ENCODE measurements around the gene FBP1.

The FBP1 gene

GRCh38 chr9:94563548-94563947 lies 75.8 kb downstream of the FBP1 start:
- DNase-seq (ENCODE audit: low read depth, low spot score): no peak
- no peaks in the 10 kb centered on the region for H3K27me3 ChIP-seq (ENCODE audit: insufficient read depth, insufficient read length)
- H3K4me1 ChIP-seq (ENCODE audit: insufficient read depth, insufficient read length): no peaks in the 10 kb centered on the region
- H3K4me3 ChIP-seq (ENCODE audit: insufficient read length, low read depth): no peak overlapping the region
- no peaks in the 10 kb centered on the region for H3K36me3 ChIP-seq (ENCODE audit: insufficient read depth, insufficient read length, low read length)
- TF ChIP-seq YY1 (IDR thresholded peaks at IDR 0.05; ENCODE audit: insufficient read depth, insufficient read length) (no peak), SUZ12 (IDR thresholded peaks at IDR 0.05; ENCODE audit: extremely low read depth, insufficient read depth, insufficient read length) (no peak), ZNF274 (IDR thresholded peaks at IDR 0.05; ENCODE audit: low read depth, low read length) (no peak)
- no peak overlapping the region for H3K9ac ChIP-seq (ENCODE audit: insufficient read length, low read depth)
- peaks cover 4% of the 10 kb centered on the region; the same call in 1 of the 2 replicates for H3K9me3 ChIP-seq (ENCODE audit: insufficient read depth, low read length)

GRCh38 chr9:94560237-94560636 lies 79.1 kb downstream of the FBP1 start:
- no peaks in the 10 kb centered on the region for H3K36me3 ChIP-seq (ENCODE audit: insufficient read depth, insufficient read length, low read length)
- TF ChIP-seq YY1 (IDR thresholded peaks at IDR 0.05; ENCODE audit: insufficient read depth, insufficient read length) (no peak), SUZ12 (IDR thresholded peaks at IDR 0.05; ENCODE audit: extremely low read depth, insufficient read depth, insufficient read length) (no peak), ZNF274 (IDR thresholded peaks at IDR 0.05; ENCODE audit: low read depth, low read length) (no peak)
- no peak for DNase-seq (ENCODE audit: low read depth, low spot score)
- no peak overlapping the region for H3K9ac ChIP-seq (ENCODE audit: insufficient read length, low read depth)
- no peaks in the 10 kb centered on the region for H3K4me1 ChIP-seq (ENCODE audit: insufficient read depth, insufficient read length)
- H3K27me3 ChIP-seq (ENCODE audit: insufficient read depth, insufficient read length): no peaks in the 10 kb centered on the region
- H3K9me3 ChIP-seq (ENCODE audit: insufficient read depth, low read length): peaks cover 1% of the 10 kb centered on the region; the same call in 1 of the 2 replicates
- H3K4me3 ChIP-seq (ENCODE audit: insufficient read length, low read depth): no peak overlapping the region

GRCh38 chr9:94557376-94557775 lies 81.9 kb downstream of the FBP1 start:
- Histone ChIP-seq H3K27me3 (ENCODE audit: insufficient read depth, insufficient read length) (no peaks in the 10 kb centered on the region), H3K4me1 (ENCODE audit: insufficient read depth, insufficient read length) (no peaks in the 10 kb centered on the region), H3K4me3 (ENCODE audit: insufficient read length, low read depth) (no peak overlapping the region), H3K36me3 (ENCODE audit: insufficient read depth, insufficient read length, low read length) (no peaks in the 10 kb centered on the region), H3K9ac (ENCODE audit: insufficient read length, low read depth) (no peak overlapping the region), H3K9me3 (ENCODE audit: insufficient read depth, low read length) (peaks cover 23% of the 10 kb centered on the region; the same call in 1 of the 2 replicates)
- no peak for DNase-seq (ENCODE audit: low read depth, low spot score)
- no peak for TF ChIP-seq ZNF274 (IDR thresholded peaks at IDR 0.05; ENCODE audit: low read depth, low read length)
- no peak for TF ChIP-seq YY1 (IDR thresholded peaks at IDR 0.05; ENCODE audit: insufficient read depth, insufficient read length)
- no peak for TF ChIP-seq SUZ12 (IDR thresholded peaks at IDR 0.05; ENCODE audit: extremely low read depth, insufficient read depth, insufficient read length)

GRCh38 chr9:94554439-94555331 lies 84.6 kb downstream of the FBP1 start, which contains the start of gene PCAT7:
Gene PCAT7 (plus strand): TSS chr9:94555083.
- peak; percentile 46 for DNase-seq (ENCODE audit: low read depth, low spot score)
- peaks cover 38% of the 10 kb centered on the region for H3K9me3 ChIP-seq (ENCODE audit: insufficient read depth, low read length)
- H3K9ac ChIP-seq (ENCODE audit: insufficient read length, low read depth): no peak within 1 kb of the TSS
- no peak within 1 kb of the TSS for H3K4me3 ChIP-seq (ENCODE audit: insufficient read length, low read depth)
- TF ChIP-seq ZNF274 (IDR thresholded peaks at IDR 0.05; ENCODE audit: low read depth, low read length) (no peak), SUZ12 (IDR thresholded peaks at IDR 0.05; ENCODE audit: extremely low read depth, insufficient read depth, insufficient read length) (no peak)
- H3K4me1 ChIP-seq (ENCODE audit: insufficient read depth, insufficient read length): no peaks in the 10 kb centered on the region
- no peaks in the 10 kb centered on the region for H3K27me3 ChIP-seq (ENCODE audit: insufficient read depth, insufficient read length)
- H3K36me3 ChIP-seq (ENCODE audit: insufficient read depth, insufficient read length, low read length): no peaks in the 10 kb centered on the region

GRCh38 chr9:94554078-94554438 lies 85.3 kb downstream of the FBP1 start:
- Histone ChIP-seq H3K27me3 (ENCODE audit: insufficient read depth, insufficient read length) (no peaks in the 10 kb centered on the region), H3K4me3 (ENCODE audit: insufficient read length, low read depth) (no peak overlapping the region), H3K4me1 (ENCODE audit: insufficient read depth, insufficient read length) (no peaks in the 10 kb centered on the region), H3K9me3 (ENCODE audit: insufficient read depth, low read length) (peaks cover 39% of the 10 kb centered on the region), H3K36me3 (ENCODE audit: insufficient read depth, insufficient read length, low read length) (no peaks in the 10 kb centered on the region), H3K9ac (ENCODE audit: insufficient read length, low read depth) (no peak overlapping the region)
- no peak for DNase-seq (ENCODE audit: low read depth, low spot score)
- TF ChIP-seq SUZ12 (IDR thresholded peaks at IDR 0.05; ENCODE audit: extremely low read depth, insufficient read depth, insufficient read length) (no peak), ZNF274 (IDR thresholded peaks at IDR 0.05; ENCODE audit: low read depth, low read length) (no peak), YY1 (IDR thresholded peaks at IDR 0.05; ENCODE audit: insufficient read depth, insufficient read length) (no peak)

Measured in NT2/D1 (cell line).